OCI-LY1 (cell line): Measurements from ENCODE around the gene ACER3.

Source experiments
- H2AFZ ChIP-seq: fragments of 200-600 bp; sonication (generic), shearing (Covaris generic); 2 replicates; pipeline ENCODE4 v1.6.0; 2014; ENCODE audit warnings: antibody characterized with exemption, mild to moderate bottlenecking, low read length
- H3F3A ChIP-seq: fragments of 200-600 bp; sonication (generic), shearing (Covaris generic); 2 replicates; pipeline ENCODE4 v1.6.0; 2014; ENCODE audit warnings: mild to moderate bottlenecking, antibody characterized with exemption, low read length, moderate library complexity; ENCODE audit not compliant: insufficient read depth
- H3K27ac ChIP-seq: fragments of 200-600 bp; sonication (generic); 2 replicates; pipeline ENCODE4 v1.5.1; 2014; ENCODE audit warnings: low read length, mixed run types, mild to moderate bottlenecking, low read depth; ENCODE audit not compliant: poor library complexity, severe bottlenecking
- H3K27me3 ChIP-seq: fragments of 200-600 bp; sonication (generic); 2 replicates; pipeline ENCODE4 v1.6.0; 2014; ENCODE audit warnings: antibody characterized with exemption, mild to moderate bottlenecking, low read length, moderate library complexity; ENCODE audit not compliant: insufficient read depth
- H3K36me3 ChIP-seq: fragments of 200-600 bp; sonication (generic); 2 replicates; pipeline ENCODE4 v1.6.1; 2014; ENCODE audit warnings: mild to moderate bottlenecking, antibody characterized with exemption, low read length, moderate library complexity, mixed read lengths; ENCODE audit not compliant: insufficient read depth
- H3K4me1 ChIP-seq: fragments of 200-600 bp; sonication (generic); 2 replicates; pipeline ENCODE4 v1.5.1; 2014; ENCODE audit warnings: mild to moderate bottlenecking, low read length, moderate library complexity; ENCODE audit not compliant: insufficient read depth, severe bottlenecking
- H3K4me2 ChIP-seq: fragments of 200-600 bp; sonication (generic), shearing (Covaris generic); 2 replicates; pipeline ENCODE4 v1.6.1; 2014; ENCODE audit warnings: low read length
- H3K4me3 ChIP-seq: fragments of 200-600 bp; sonication (generic); 2 replicates; pipeline ENCODE4 v1.5.1; 2014; ENCODE audit warnings: low read length, low read depth, mild to moderate bottlenecking, mixed read lengths; ENCODE audit not compliant: poor library complexity, severe bottlenecking
- H3K79me2 ChIP-seq: fragments of 200-600 bp; shearing (Covaris generic); 2 replicates; pipeline ENCODE4 v1.6.1; 2016; ENCODE audit warnings: mixed run types, low read length, mixed read lengths; ENCODE audit not compliant: insufficient read depth
- H3K9ac ChIP-seq: fragments of 200-600 bp; sonication (generic), shearing (Covaris generic); 2 replicates; pipeline ENCODE4 v1.6.1; 2014; ENCODE audit warnings: mild to moderate bottlenecking, low read length, mixed read lengths
- H3K9me2 ChIP-seq: fragments of 200-600 bp; sonication (generic), shearing (Covaris generic); 2 replicates; pipeline ENCODE4 v1.6.1; 2014; ENCODE audit warnings: low read depth, mild to moderate bottlenecking, low read length, mixed read lengths
- H3K9me3 ChIP-seq: fragments of 200-600 bp; shearing (Covaris generic); 2 replicates; pipeline ENCODE4 v1.6.1; 2014; ENCODE audit warnings: low read length, mixed read lengths
- H4K20me1 ChIP-seq: fragments of 200-600 bp; sonication (generic), shearing (Covaris generic); 2 replicates; pipeline ENCODE4 v1.6.0; 2016; ENCODE audit warnings: mild to moderate bottlenecking, low read length; ENCODE audit not compliant: insufficient read depth
- CTCF ChIP-seq: fragments of 200-600 bp; sonication (generic), shearing (Covaris generic); IDR thresholded peaks from 2 replicates; pipeline ENCODE4 v1.5.1; 2017; ENCODE audit warnings: mild to moderate bottlenecking, antibody characterized with exemption, low read length, moderate library complexity, mixed read lengths
- EZH2 ChIP-seq: fragments of 200-600 bp; sonication (generic), shearing (Covaris generic); IDR thresholded peaks from 2 replicates; pipeline ENCODE4 v1.8.0; 2017; ENCODE audit warnings: borderline replicate concordance, mixed run types, mild to moderate bottlenecking, antibody characterized with exemption, low read length, moderate library complexity, mixed read lengths

ACER3 gene

GRCh38 chr11:76849376-76849775, 11.3 kb upstream of the ACER3 start:
- Histone ChIP-seq H3K79me2 (no peaks in the 10 kb centered on the region), H3K27ac (no peak overlapping the region), H4K20me1 (no peaks in the 10 kb centered on the region), H3F3A (no peaks in the 10 kb centered on the region), H3K27me3 (no peaks in the 10 kb centered on the region), H3K9me3 (no peaks in the 10 kb centered on the region), H2AFZ (no peak overlapping the region), H3K9ac (no peak overlapping the region), H3K4me2 (no peak overlapping the region), H3K4me3 (no peak overlapping the region), H3K9me2 (no peaks in the 10 kb centered on the region), H3K36me3 (no peaks in the 10 kb centered on the region), H3K4me1 (no peaks in the 10 kb centered on the region)
- no peak for TF ChIP-seq CTCF
- TF ChIP-seq EZH2: no peak

- Histone ChIP-seq H3K4me1 (no peaks in the 10 kb centered on the region), H3K27ac (no peak overlapping the region), H3K79me2 (no peaks in the 10 kb centered on the region), H3K9ac (no peak overlapping the region), H3K9me3 (no peaks in the 10 kb centered on the region), H3K9me2 (no peaks in the 10 kb centered on the region), H2AFZ (no peak overlapping the region), H3K27me3 (no peaks in the 10 kb centered on the region), H4K20me1 (no peaks in the 10 kb centered on the region), H3K4me3 (no peak overlapping the region), H3K36me3 (no peaks in the 10 kb centered on the region), H3K4me2 (no peak overlapping the region), H3F3A (no peaks in the 10 kb centered on the region)
- TF ChIP-seq EZH2 (no peak), CTCF (no peak)
Observed at GRCh38 chr11:76850130-76850529, 10.6 kb upstream of the ACER3 start.

- Histone ChIP-seq H3K27me3 (no peaks in the 10 kb centered on the region), H3K79me2 (no peaks in the 10 kb centered on the region), H3K9me2 (no peaks in the 10 kb centered on the region), H4K20me1 (no peaks in the 10 kb centered on the region), H3K27ac (no peak overlapping the region), H3K4me3 (no peak overlapping the region), H3K36me3 (no peaks in the 10 kb centered on the region), H3F3A (no peaks in the 10 kb centered on the region), H3K9me3 (no peaks in the 10 kb centered on the region), H3K9ac (no peak overlapping the region), H3K4me2 (no peak overlapping the region), H2AFZ (no peak overlapping the region), H3K4me1 (no peaks in the 10 kb centered on the region)
- TF ChIP-seq CTCF: no peak
- TF ChIP-seq EZH2: no peak
Observed at GRCh38 chr11:76850815-76851214, 9.9 kb upstream of the ACER3 start.
